ENCODE measurements around the gene C2CD3. TPM values are rescaled to one million over a fixed set of nuclear protein-coding genes. Genes with fewer than 3 reads are reported as not detected.

Gene C2CD3
- total and polyA plus RNA-seq, 10 of the 15 experiments (the other 5 are each of a cell fraction or from before 2014, with no cell fraction given): 2.3 to 24.0 (median 16.3) TPM

- FAIRE-seq: no peak
- H3K4me1 ChIP-seq (ENCODE audit: control insufficient read depth, insufficient read depth, low read length): no peaks in the 10 kb centered on the region
- H4K20me1 ChIP-seq (ENCODE audit: control insufficient read depth, insufficient read depth): no peaks in the 10 kb centered on the region
- POLR2A ChIA-PET: no interaction called here
- H3K9ac ChIP-seq (ENCODE audit: control insufficient read depth, insufficient read depth, low read length): no peak overlapping the region
- in situ Hi-C loops (cut with MboI) (no loop called here), intact Hi-C loops (cut with micrococcal nuclease; ENCODE audit: unreplicated experiment) (no loop called here)
- H3K4me2 ChIP-seq (ENCODE audit: control insufficient read depth, insufficient read depth): no peak overlapping the region
- H2AFZ ChIP-seq (ENCODE audit: control insufficient read depth, low read depth, low read length): no peak overlapping the region
- H3K27me3 ChIP-seq (replicated peaks in 1 of 2; ENCODE audit: control insufficient read depth in 2 of 2, insufficient read depth in 2 of 2, low read length in 1 of 2): no peaks in the 10 kb centered on the region
- SMC1A ChIA-PET (ENCODE audit: uncharacterized antibody, unreplicated experiment): no interaction called here
- CTCF ChIA-PET: no interaction called here
- no peak for DNase-seq (ENCODE audit: low read depth, low spot score)
- peaks cover 0 to 7% of the 10 kb centered on the region in 2 experiments; a peak in 2 of 4 replicates for H3K36me3 ChIP-seq (ENCODE audit: control insufficient read depth in 2 of 2, insufficient read depth in 2 of 2, low read length in 1 of 2)
- H3K9me3 ChIP-seq (replicated peaks; ENCODE audit: control insufficient read depth, insufficient read depth, low read length): peaks cover 4% of the 10 kb centered on the region; the same call in 2 of the 3 replicates
- TF ChIP-seq RFX5 (IDR thresholded peaks at IDR 0.05; ENCODE audit: low read depth, low read length) (no peak), CBX5 (IDR thresholded peaks at IDR 0.05; ENCODE audit: low read depth) (no peak), FOXK2 (IDR thresholded peaks at IDR 0.05) (no peak), IRF4 (IDR thresholded peaks at IDR 0.05; ENCODE audit: low read depth, low read length) (no peak), IRF3 (IDR thresholded peaks at IDR 0.05) (no peak), EP300 (IDR thresholded peaks at IDR 0.05; ENCODE audit: borderline replicate concordance in 1 of 2, control insufficient read depth in 1 of 2, low read depth in 2 of 2, low read length in 2 of 2) (no peak), NR2F1 (conservative IDR thresholded peaks at IDR 0.05) (no peak), ASH2L (IDR thresholded peaks at IDR 0.05; ENCODE audit: borderline replicate concordance, low read depth) (no peak), YY1 (IDR thresholded peaks at IDR 0.05; ENCODE audit: low read depth, low read length) (no peak), WRNIP1 (IDR thresholded peaks at IDR 0.05; ENCODE audit: borderline replicate concordance, low read depth, low read length) (no peak), SRF (IDR thresholded peaks at IDR 0.05; ENCODE audit: low read depth in 2 of 2, low read length in 2 of 2) (no peak), BMI1 (IDR thresholded peaks at IDR 0.05; ENCODE audit: borderline replicate concordance) (no peak), CHD1 (IDR thresholded peaks at IDR 0.05; ENCODE audit: low read depth, low read length) (no peak), GABPA (IDR thresholded peaks at IDR 0.05; ENCODE audit: low read depth) (no peak), NBN (IDR thresholded peaks at IDR 0.05) (no peak), BACH1 (IDR thresholded peaks at IDR 0.05; ENCODE audit: borderline replicate concordance) (no peak), ZNF384 (IDR thresholded peaks at IDR 0.05; ENCODE audit: borderline replicate concordance, low read depth, low read length) (no peak)
- TF ChIP-seq, protein P1, sequence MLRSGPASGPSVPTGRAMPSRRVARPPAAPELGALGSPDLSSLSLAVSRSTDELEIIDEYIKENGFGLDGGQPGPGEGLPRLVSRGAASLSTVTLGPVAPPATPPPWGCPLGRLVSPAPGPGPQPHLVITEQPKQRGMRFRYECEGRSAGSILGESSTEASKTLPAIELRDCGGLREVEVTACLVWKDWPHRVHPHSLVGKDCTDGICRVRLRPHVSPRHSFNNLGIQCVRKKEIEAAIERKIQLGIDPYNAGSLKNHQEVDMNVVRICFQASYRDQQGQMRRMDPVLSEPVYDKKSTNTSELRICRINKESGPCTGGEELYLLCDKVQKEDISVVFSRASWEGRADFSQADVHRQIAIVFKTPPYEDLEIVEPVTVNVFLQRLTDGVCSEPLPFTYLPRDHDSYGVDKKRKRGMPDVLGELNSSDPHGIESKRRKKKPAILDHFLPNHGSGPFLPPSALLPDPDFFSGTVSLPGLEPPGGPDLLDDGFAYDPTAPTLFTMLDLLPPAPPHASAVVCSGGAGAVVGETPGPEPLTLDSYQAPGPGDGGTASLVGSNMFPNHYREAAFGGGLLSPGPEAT (IDR thresholded peaks at IDR 0.05; ENCODE audit: low read depth): no peak
- TF ChIP-seq, protein P2, sequence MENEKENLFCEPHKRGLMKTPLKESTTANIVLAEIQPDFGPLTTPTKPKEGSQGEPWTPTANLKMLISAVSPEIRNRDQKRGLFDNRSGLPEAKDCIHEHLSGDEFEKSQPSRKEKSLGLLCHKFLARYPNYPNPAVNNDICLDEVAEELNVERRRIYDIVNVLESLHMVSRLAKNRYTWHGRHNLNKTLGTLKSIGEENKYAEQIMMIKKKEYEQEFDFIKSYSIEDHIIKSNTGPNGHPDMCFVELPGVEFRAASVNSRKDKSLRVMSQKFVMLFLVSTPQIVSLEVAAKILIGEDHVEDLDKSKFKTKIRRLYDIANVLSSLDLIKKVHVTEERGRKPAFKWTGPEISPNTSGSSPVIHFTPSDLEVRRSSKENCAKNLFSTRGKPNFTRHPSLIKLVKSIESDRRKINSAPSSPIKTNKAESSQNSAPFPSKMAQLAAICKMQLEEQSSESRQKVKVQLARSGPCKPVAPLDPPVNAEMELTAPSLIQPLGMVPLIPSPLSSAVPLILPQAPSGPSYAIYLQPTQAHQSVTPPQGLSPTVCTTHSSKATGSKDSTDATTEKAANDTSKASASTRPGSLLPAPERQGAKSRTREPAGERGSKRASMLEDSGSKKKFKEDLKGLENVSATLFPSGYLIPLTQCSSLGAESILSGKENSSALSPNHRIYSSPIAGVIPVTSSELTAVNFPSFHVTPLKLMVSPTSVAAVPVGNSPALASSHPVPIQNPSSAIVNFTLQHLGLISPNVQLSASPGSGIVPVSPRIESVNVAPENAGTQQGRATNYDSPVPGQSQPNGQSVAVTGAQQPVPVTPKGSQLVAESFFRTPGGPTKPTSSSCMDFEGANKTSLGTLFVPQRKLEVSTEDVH (IDR thresholded peaks at IDR 0.05; ENCODE audit: low read depth, partially characterized antibody): no peak
- 25% methylated on average over 2 of the region's 2 CpGs for WGBS (ENCODE audit: insufficient coverage, insufficient replicate concordance, low lambda C conversion rate, missing lambda C conversion rate)
- RAD21 ChIA-PET (ENCODE audit: unreplicated experiment): no interaction called here
- no peak for ATAC-seq
- no peaks in the 10 kb centered on the region for H3K79me2 ChIP-seq (ENCODE audit: control insufficient read depth, insufficient read depth, low read length)
- no peak overlapping the region for H3K27ac ChIP-seq (ENCODE audit: control insufficient read depth, insufficient read depth)
- H3K4me3 ChIP-seq: no peak overlapping the region
- BruUV-seq (replicated peaks): no TSS peak
Measured at GRCh38 chr11:74112877-74113276, 57.9 kb downstream of the C2CD3 start.
